ENCODE data around the gene TRAPPC4.
"Not testable (repeated sequence)": the region's sequence is repeated elsewhere in the genome, so short reads cannot be mapped to it uniquely, and the experiment has no call there.

TRAPPC4 gene

DNA sequence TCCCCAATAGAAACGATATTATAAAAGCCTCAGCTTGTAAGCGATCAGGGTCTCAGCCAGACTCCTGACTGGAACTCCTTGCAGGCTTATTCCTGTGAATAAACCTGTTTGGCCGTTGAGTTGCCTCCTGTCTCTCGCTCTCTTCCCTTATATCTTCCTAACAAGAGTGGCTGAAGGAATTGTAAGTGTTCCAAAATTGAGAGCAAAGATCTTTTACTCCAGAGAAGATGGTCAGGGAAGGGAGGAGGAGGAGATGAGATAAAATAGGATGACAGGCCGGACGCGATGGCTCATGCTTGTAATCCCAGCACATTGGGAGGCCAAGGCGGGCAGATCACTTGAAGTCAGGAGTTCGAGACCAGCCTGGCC is 13.3 kb downstream of the TRAPPC4 start:
- TF ChIP-seq, protein P1, sequence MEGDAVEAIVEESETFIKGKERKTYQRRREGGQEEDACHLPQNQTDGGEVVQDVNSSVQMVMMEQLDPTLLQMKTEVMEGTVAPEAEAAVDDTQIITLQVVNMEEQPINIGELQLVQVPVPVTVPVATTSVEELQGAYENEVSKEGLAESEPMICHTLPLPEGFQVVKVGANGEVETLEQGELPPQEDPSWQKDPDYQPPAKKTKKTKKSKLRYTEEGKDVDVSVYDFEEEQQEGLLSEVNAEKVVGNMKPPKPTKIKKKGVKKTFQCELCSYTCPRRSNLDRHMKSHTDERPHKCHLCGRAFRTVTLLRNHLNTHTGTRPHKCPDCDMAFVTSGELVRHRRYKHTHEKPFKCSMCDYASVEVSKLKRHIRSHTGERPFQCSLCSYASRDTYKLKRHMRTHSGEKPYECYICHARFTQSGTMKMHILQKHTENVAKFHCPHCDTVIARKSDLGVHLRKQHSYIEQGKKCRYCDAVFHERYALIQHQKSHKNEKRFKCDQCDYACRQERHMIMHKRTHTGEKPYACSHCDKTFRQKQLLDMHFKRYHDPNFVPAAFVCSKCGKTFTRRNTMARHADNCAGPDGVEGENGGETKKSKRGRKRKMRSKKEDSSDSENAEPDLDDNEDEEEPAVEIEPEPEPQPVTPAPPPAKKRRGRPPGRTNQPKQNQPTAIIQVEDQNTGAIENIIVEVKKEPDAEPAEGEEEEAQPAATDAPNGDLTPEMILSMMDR (IDR thresholded peaks at IDR 0.05; ENCODE audit: low read depth, low read length, missing control alignments) = no peak

DNA sequence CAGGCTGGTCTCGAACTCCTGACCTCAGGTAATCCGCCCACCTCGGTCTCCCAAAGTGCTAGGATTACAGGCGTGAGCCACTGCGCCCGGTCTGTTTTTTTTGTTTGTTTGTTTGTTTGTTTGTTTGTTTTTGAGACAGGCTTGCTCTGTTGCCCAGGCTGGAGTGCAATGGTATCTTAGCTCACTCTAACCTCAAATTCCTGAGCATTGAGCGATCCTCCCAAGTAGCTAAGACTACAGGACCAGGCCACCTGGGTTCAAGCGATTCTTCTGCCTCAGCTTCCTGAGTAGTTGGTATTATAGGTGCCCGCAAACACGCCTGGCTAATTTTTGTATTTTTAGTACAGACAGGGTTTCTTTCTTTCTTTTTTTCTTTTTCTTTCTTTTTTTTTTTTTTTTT is 14.9 kb downstream of the TRAPPC4 start:
- H3K27me3 ChIP-seq (replicated peaks); H3K36me3 ChIP-seq (replicated peaks); H3K4me3 ChIP-seq (ENCODE audit: low read depth, low read length); in situ Hi-C loops (cut with HindIII; ENCODE audit: low pct_ligation_motif_present, low sequenced_read_pairs); DNase-seq; H3K27ac ChIP-seq: not testable (repeated sequence)

More for the DNA sequence above, 13.3 kb downstream of the TRAPPC4 start:
- Histone ChIP-seq H3K27ac (no peak overlapping the region), H3K4me3 (ENCODE audit: low read depth, low read length) (no peak overlapping the region), H3K36me3 (replicated peaks) (no peaks in the 10 kb centered on the region), H3K27me3 (replicated peaks) (no peaks in the 10 kb centered on the region)
- DNase-seq = no peak
- in situ Hi-C loops (cut with HindIII; ENCODE audit: low pct_ligation_motif_present, low sequenced_read_pairs) = no loop called here

DNA sequence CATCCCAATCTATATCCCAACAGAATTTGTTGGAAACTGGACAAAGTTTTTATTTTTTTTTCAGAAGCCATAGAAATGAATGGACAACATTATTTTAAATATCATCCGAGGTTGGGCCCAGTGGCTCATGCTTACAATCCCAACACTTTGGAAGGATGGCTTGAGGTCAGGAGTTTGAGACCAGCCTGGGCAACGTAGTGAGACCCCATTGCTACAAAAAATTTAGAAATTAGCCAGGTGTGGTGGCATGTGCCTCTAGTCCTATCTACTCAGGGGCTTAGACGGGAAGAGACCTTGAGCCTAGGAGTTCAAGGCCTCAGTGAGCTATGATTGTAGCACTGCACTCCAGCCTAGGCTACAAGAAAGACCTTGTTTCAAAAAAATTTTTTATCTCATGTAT is 16.2 kb downstream of the TRAPPC4 start:
- Histone ChIP-seq H3K27ac (no peak overlapping the region), H3K27me3 (replicated peaks) (no peaks in the 10 kb centered on the region), H3K36me3 (replicated peaks) (no peaks in the 10 kb centered on the region), H3K4me3 (ENCODE audit: low read depth, low read length) (no peak overlapping the region)
- in situ Hi-C loops (cut with HindIII; ENCODE audit: low pct_ligation_motif_present, low sequenced_read_pairs) = no loop called here
- no peak for DNase-seq
- TF ChIP-seq, protein P1 (IDR thresholded peaks at IDR 0.05; ENCODE audit: low read depth, low read length, missing control alignments) = no peak

DNA sequence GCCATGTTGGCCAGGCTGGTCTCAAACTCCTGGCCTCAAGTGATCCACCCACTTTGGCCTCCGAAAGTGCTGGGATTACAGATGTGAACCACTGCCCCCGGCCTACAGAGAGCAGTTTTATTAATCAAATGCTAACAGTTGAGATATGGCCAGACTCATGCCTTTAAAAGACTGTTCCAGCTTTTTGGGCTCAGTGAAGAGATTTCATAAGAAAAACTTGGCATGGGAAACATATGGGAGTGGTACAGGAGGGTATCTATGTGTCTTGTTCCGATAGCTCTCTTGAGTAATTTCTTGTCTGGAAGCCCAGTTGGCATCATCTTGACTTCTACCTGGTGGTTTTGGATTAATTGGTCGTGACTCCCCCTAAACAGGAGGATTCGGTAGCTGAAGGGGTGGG is 20.3 kb downstream of the TRAPPC4 start:
- no peak for DNase-seq
- TF ChIP-seq, protein P1 (IDR thresholded peaks at IDR 0.05; ENCODE audit: low read depth, low read length, missing control alignments) = no peak
- Histone ChIP-seq H3K27ac (no peak overlapping the region), H3K4me3 (ENCODE audit: low read depth, low read length) (no peak overlapping the region), H3K27me3 (replicated peaks) (no peaks in the 10 kb centered on the region), H3K36me3 (replicated peaks) (no peaks in the 10 kb centered on the region)
- in situ Hi-C loops (cut with HindIII; ENCODE audit: low pct_ligation_motif_present, low sequenced_read_pairs) = no loop called here

DNA sequence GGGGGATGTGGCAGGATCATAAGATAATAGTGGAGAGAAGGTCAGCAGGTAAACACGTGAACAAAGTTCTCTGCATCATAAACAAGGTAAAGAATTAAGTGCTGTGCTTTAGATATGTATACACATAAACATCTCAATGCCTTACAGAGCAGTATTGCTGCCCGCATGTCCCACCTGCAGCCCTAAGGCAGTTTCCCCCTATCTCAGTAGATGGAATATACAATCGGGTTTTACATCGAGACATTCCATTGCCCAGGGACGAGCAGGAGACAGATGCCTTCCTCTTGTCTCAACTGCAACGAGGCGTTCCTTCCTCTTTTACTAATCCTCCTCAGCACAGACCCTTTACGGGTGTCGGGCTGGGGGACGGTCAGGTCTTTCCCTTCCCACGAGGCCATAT is 20.9 kb downstream of the TRAPPC4 start:
- H3K27me3 ChIP-seq (replicated peaks); H3K36me3 ChIP-seq (replicated peaks); H3K4me3 ChIP-seq (ENCODE audit: low read depth, low read length); DNase-seq; H3K27ac ChIP-seq; in situ Hi-C loops (cut with HindIII; ENCODE audit: low pct_ligation_motif_present, low sequenced_read_pairs): not testable (repeated sequence)

DNA sequence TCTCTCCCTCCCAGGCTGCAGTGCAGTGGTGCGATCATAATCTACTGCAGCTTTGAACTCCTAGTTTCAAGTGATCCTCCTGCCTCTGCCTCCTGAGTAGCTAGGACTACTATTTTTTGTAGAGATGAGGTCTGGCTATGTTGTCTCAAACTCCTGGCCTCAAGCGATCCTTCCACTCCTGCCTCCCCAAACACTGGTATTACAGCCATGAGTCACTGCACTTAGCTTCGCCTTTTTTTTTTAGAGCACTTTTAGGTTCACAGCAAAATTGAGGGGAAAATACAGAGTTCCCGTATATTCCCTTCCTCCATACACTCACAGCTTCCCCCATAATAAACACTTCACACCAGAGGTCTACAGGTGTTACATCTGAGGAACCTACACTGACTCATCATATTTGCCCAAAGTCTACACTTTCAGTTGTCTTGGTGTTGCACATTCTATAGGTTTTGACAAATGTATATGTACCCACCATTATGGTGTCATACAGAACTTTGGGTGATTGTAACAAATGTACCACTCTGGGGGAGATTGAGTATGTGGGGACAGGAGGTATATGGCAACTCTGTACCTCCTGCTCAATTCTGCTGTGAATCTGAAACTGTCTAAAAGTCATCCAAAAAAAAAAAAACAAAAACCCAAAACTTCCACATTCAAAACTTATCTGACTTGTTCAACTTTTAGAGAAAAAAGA is 23.4 kb downstream of the TRAPPC4 start:
- Histone ChIP-seq H3K27ac (no peak overlapping the region), H3K27me3 (replicated peaks) (no peaks in the 10 kb centered on the region), H3K4me3 (ENCODE audit: low read depth, low read length) (no peak overlapping the region), H3K36me3 (replicated peaks) (peaks cover 23% of the 10 kb centered on the region)
- in situ Hi-C loops (cut with HindIII; ENCODE audit: low pct_ligation_motif_present, low sequenced_read_pairs) = no loop called here
- no peak for DNase-seq
- TF ChIP-seq, protein P1 (IDR thresholded peaks at IDR 0.05; ENCODE audit: low read depth, low read length, missing control alignments) = no peak

DNA sequence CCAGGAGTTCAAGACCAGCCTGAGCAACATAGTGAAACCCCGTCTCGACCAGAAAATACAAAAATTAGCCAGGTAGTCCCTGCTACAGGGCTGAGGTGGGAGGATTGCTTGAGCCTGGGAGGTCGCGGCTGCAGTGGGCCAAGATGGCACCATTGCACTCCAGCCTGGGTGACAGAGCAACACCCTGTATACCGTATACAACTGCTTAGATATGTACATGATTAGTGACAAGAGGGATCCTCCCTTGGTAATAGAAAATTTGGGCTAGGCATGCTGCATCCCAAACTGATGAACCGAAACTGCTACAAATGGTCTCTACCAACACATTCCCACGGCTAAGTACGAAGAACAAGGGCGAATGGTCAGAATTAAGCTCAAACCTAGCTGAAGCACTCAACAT is 24.4 kb downstream of the TRAPPC4 start:
- TF ChIP-seq, protein P1 (IDR thresholded peaks at IDR 0.05; ENCODE audit: low read depth, low read length, missing control alignments) = no peak
- Histone ChIP-seq H3K36me3 (replicated peaks) (peaks cover 32% of the 10 kb centered on the region), H3K27me3 (replicated peaks) (no peaks in the 10 kb centered on the region), H3K27ac (no peak overlapping the region), H3K4me3 (ENCODE audit: low read depth, low read length) (no peak overlapping the region)
- in situ Hi-C loops (cut with HindIII; ENCODE audit: low pct_ligation_motif_present, low sequenced_read_pairs) = no loop called here
- DNase-seq = no peak
